HG03378 (cell line): ENCODE measurements around the gene ULK1.

Experiments used
- ATAC-seq: cut with Tn5 transposase; IDR thresholded peaks from one replicate; pipeline ENCODE4 v1.9.1; 2021; ENCODE audit warnings: mild to moderate bottlenecking, moderate library complexity; ENCODE audit not compliant: unreplicated experiment

Gene ULK1

GRCh38 chr12:131907379-131908091, 13.1 kb downstream of the ULK1 start:
- no peak for ATAC-seq

DNA sequence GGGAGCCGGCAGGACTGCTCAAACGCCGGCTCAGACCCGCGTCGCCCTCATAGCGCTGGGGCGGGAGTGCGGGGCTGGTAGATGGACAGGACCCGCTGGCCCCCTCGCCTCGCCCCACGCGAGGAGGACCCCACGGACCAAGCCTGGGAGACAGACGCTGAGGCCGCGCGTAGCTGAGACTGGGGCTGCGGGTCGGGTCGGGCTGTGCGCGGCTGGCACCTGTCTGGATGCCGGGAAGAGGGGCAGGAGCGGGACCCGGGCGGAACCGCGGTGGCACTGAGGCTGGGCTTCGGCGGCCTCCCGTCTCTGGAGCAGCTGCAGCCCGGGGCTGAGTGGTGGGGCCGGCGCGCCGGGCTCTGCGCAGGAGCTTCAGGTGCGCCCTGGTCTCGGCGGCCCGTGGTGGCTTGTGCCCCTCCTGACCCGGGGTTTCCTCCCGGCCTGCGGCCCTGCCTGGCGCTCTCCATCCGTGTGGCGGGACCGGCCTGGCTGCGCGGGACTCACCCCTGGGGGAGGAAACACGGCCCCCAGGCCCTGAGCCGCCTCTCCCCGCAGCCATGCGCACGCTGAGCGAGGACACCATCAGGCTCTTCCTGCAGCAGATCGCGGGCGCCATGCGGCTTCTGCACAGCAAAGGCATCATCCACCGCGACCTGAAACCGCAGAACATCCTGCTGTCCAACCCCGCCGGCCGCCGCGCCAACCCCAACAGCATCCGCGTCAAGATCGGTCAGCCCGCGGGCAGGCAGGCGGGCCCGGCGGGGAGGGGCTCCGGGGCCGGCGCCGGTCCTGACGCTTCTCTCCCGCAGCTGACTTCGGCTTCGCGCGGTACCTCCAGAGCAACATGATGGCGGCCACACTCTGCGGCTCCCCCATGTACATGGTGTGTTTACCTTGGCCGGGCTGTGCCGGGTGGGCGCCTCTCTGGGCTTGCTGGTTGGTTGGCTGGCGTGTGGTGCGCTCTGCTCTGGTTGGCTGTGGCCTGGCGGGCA, 14.0 kb downstream of the ULK1 start:
- ATAC-seq = no peak

DNA sequence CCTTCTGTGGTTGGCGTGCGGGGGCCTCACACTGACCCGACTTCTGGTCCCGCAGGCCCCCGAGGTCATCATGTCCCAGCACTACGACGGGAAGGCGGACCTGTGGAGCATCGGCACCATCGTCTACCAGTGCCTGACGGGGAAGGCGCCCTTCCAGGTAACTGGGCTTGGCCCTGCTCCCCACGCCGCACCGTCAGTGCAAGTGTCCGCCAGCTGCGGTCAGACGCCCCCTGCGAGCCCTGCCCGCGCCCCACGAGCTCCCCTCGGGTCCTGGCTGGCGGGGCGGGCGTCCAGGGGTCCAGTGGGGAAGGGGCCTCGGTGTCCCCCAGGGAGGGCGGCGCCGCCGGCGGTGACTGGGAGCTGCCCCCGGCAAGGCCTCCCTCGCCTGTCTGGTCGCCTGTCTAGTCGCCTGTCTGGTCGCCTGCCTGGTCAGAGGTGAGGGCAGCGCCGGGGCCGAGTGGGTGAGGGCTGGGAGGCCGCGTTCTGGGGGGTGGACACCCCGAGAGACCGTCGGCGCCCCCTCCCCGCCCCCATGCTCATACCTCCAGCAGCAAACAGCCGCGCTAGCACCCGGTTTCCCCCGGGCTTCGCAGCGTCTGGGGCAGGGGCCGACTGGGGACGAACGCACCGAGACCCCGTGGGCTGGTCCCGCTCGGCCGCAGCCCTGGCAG, 14.8 kb downstream of the ULK1 start:
- ATAC-seq = no peak

DNA sequence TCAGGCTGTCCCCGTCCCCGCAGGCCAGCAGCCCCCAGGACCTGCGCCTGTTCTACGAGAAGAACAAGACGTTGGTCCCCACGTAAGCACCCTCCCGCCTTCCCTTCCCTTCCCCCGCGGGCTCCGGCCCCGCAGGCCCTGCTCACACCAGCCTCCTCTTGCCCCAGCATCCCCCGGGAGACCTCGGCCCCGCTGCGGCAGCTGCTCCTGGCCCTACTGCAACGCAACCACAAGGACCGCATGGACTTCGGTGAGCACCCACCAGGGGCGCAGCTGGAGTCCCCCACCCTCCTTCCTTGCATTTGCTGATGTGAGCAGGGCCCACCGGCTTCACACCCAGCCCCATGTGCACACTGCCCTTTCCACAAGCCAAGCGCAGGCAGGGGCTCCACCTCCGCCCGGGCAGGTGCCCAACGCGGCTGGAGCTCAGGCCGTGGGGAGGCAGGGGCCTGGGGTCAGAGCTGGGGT, 15.4 kb downstream of the ULK1 start:
- ATAC-seq = no peak

DNA sequence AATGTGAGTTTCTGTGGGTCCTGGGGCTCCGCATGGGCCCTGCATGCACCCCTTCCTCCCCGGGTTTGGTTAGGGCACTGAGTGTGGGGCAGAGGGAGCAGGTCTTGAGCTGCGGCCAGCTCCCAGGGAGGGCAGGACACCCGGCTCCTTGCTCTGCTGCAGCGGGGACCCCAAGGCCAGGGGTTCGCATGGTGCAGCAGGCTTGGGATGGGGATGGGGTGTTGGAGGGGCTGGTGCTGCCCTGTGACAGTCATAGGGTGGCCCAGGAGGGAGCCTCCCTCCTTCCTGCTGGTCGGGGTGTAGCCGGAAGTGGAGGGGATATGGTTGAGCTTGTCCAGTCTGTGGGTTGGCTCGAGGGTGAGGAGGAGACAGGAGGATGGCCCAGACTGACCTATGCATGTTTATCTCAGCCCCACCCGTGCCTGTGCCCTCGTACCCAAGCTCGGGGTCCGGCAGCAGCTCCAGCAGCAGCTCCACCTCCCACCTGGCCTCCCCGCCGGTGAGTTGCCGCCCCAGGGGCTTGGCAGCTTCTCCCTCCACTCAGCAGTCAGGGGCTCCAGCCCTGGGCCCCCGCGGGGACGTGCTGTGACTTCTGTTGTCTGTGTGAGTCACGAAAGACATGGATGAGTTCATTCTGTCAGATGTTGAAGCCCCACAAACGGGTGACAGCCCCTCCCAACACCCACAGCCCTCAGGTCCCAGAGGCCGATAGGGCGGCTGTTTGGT, 16.0 kb downstream of the ULK1 start:
- no peak for ATAC-seq

DNA sequence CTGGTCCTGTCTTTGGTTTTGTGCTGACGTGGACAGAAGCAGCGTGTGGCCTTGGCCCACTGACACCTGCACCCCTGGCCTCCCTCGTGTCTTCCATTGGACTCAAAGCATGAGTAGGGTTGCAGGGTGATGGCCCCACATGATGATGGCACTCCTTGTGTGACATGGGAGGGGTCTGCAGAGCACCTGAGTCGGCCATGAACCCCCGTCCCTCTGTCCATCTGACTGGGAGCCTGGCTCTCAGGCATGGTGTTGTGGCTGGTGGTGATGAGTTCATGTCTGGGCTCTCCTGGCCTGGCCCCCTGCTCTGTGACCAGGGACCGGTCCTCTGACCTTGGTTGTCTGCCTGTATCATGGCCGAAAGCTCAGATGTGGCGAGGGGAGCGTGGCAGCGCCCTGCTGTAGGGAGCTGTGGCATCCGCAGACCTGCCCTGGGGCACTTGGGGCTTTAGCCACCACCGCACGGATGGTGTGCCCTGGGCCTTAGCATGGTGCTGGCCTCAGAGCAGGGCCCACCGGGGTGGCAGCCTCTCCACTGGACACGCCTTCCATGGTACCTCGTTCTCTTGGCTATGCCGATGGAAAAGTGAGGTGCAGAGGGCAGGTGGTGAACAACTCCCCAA, 16.7 kb downstream of the ULK1 start:
- ATAC-seq = no peak

DNA sequence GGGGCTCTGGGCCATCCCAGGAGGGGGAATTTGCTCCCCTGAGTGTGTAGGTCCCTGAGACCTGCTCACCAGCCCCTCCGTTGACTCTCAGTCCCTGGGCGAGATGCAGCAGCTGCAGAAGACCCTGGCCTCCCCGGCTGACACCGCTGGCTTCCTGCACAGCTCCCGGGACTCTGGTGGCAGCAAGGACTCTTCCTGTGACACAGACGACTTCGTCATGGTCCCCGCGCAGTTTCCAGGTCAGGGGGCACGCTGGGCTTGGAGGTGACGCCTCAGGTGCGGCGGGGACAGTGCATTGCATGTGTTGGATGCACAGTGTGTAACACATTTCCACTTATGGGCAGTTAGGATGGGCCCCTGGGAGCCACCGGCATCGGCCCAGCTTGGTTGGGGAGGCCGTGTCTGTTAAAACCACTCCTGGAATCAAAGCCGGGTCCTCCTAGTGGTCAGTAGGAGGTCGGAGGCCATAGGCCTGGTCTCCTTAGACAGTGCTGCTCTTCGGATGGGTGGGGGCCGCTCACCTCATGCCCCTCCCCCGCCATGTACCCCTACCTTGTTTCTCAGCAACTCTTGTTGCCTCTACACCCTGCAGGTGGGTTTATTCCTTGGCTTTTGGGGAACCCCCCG, 17.5 kb downstream of the ULK1 start:
- ATAC-seq = no peak

DNA sequence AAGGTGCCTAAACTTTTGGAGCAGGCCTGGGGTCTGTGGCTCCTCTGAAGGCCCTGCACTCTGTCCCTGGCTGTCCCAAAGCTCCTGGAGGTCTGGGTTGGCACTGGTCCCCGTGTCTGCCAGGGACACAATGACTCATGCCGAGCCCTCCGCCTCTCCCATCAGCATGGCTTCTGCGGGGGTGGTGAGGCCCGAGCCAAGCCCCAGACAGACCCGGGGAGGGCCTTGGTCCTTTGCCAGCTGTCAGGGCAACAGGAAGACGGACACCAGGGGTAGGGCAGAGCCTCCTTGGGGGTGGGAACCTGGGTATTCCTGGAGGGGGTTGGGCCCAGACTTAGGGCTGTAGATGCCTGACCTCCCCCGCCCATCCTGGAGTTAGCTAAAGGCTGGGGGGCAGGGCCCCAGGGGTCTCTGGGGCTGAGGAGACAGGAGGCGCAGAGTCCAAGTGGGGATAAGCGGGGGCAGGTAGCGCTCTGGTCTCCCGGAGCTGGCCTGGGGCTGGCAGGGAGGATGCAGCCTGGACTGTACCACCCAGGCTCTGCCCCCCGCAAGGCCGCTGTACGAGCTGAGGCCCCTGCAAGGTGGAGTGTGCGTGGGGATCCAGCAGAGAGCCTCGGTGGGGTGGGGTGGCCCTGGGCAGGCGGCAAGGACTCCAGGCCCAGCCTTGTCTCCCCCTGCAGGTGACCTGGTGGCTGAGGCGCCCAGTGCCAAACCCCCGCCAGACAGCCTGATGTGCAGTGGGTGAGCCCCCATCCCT, 18.3 kb downstream of the ULK1 start:
- ATAC-seq = no peak

DNA sequence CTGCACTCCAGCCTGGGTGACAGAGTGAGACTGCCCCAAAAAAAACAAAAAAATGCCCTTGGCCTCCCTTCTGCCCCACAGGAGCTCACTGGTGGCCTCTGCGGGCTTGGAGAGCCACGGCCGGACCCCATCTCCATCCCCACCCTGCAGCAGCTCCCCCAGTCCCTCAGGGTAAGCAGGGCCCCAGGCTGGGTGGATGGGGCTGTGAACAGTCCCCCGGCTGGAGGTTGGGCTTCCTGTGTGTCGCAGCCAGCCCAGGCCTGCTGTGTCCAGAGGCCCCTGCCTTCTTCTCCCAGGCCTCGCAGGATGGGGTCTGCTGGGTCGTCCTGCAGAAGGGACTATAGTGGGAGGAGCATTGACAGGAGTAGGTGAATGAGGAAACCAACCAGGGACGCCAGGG, 19.2 kb downstream of the ULK1 start:
- ATAC-seq = no peak

- no peak for ATAC-seq
Observed at GRCh38 chr12:131914179-131914702, 19.8 kb downstream of the ULK1 start.

- ATAC-seq = no peak
Observed at GRCh38 chr12:131915000-131915689, 20.7 kb downstream of the ULK1 start.

- no peak for ATAC-seq
Observed at GRCh38 chr12:131915823-131916222, 21.4 kb downstream of the ULK1 start.

DNA sequence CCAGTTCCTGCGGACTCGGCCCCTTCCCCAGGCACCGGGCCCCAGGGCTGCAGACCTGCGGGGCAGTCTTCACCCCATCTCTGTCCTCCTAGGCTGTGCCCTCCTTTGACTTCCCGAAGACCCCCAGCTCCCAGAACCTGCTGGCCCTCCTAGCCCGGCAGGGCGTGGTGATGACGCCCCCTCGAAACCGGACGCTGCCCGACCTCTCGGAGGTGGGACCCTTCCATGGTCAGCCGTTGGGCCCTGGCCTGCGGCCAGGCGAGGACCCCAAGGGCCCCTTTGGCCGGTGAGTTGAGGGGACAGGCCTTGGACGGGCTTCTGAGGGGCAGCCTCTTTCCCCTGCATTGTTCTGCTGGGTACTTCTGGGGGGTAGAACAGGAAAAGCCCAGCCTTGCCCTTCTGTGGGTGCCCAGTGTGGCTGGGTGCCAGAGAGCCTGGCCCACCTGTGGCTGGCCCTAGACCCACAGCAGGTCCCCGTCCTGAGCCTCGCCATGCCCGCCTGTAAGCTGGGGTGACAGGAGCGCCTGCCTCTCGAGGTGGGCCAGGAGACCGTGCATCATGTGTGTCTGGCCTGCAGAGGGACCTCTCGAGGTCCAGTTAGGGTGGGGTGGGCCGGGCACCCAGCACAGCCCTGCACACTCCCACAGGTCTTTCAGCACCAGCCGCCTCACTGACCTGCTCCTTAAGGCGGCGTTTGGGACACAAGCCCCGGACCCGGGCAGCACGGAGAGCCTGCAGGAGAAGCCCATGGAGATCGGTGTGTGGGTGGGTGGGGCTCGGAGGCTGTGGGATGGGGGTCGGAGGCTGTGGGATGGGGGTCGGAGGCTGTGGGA, 22.1 kb downstream of the ULK1 start:
- no peak for ATAC-seq

DNA sequence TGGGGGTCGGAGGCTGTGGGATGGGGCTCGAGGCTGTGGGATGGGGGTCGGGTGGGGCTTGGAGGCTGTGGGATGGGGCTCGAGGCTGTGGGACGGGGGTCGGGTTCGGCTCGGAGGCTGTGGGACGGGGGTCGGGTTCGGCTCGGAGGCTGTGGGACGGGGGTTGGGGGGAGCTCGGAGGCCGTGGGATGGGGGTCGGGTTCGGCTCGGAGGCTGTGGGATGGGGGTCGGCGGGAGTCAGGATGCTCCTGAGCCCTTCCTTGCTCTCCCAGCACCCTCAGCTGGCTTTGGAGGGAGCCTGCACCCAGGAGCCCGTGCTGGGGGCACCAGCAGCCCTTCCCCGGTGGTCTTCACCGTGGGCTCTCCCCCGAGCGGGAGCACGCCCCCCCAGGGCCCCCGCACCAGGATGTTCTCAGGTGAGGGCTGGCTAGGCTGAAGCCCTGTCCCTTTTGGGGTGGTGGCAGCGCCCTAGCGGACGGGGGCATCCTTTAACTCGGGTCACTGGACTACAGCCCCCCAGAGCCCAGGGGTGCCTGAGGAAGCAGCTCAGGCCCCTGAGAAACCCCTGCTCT, 22.8 kb downstream of the ULK1 start:
- ATAC-seq = no peak

- no peak for ATAC-seq
Observed at GRCh38 chr12:131917711-131918306, 23.4 kb downstream of the ULK1 start.

GRCh38 chr12:131918311-131919050, 24.1 kb downstream of the ULK1 start:
- ATAC-seq = no peak
